SK-N-SH (cell line): ENCODE data around the gene HK3.

Experiments used
- EP300 ChIP-seq, 2 experiments: IDR thresholded peaks; 2 replicates each; pipeline versions ENCODE4 v1.4.0 to v1.6.1; 2012; ENCODE audit warnings: borderline replicate concordance in 1 of 2, low read depth in 1 of 2, low read length in 1 of 2
- JUND ChIP-seq: IDR thresholded peaks from 2 replicates; pipeline ENCODE4 v1.4.0; 2012
- MXI1 ChIP-seq: IDR thresholded peaks from 2 replicates; pipeline ENCODE4 v1.6.1; 2012; ENCODE audit warnings: mild to moderate bottlenecking, low read depth, low read length, improper control_type of control experiment
- POLR2AphosphoS5 ChIP-seq: IDR thresholded peaks from 2 replicates; pipeline ENCODE4 v1.6.1; 2012; ENCODE audit warnings: low read depth, low read length
- RAD21 ChIP-seq: IDR thresholded peaks from 2 replicates; pipeline ENCODE4 v1.6.1; 2012; ENCODE audit warnings: mild to moderate bottlenecking, low read length
- SIN3A ChIP-seq: IDR thresholded peaks from 2 replicates; pipeline ENCODE4 v1.6.1; 2012; ENCODE audit warnings: low read depth, mild to moderate bottlenecking, low read length, moderate library complexity, borderline replicate concordance
- SMC3 ChIP-seq: IDR thresholded peaks from 2 replicates; pipeline ENCODE4 v1.6.1; 2012; ENCODE audit warnings: low read depth, low read length, improper control_type of control experiment
- TF ChIP-seq, protein P1 (sequence below): fragments of 200-600 bp; sonication (generic); IDR thresholded peaks from 2 replicates; pipeline ENCODE4 v1.6.1; 2017; ENCODE audit warnings: antibody characterized with exemption, mild to moderate bottlenecking, moderate library complexity
- TF ChIP-seq, protein P2 (sequence below): IDR thresholded peaks from 2 replicates; pipeline ENCODE4 v1.4.0; 2012; ENCODE audit warnings: low read depth, borderline replicate concordance

DNA sequence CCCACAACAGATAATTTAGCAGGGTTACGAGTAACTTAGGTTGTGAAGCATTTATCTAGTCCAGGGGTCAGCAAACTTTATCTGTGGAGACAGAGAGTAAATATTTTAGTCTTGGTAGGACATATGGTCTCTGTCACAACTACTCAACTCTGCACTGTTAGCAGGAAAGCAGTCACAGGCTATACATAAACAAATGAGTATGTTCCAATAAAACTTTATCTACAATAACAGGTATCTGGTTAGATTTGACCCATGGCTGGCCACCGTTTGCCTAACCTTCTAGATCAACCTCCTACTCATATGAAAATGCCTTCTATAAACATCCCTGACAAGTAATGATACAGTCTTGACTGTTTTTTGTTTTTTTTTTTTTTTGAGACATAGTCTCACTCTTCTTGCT, 13.0 kb upstream of the HK3 start:
- TF ChIP-seq, protein P1, sequence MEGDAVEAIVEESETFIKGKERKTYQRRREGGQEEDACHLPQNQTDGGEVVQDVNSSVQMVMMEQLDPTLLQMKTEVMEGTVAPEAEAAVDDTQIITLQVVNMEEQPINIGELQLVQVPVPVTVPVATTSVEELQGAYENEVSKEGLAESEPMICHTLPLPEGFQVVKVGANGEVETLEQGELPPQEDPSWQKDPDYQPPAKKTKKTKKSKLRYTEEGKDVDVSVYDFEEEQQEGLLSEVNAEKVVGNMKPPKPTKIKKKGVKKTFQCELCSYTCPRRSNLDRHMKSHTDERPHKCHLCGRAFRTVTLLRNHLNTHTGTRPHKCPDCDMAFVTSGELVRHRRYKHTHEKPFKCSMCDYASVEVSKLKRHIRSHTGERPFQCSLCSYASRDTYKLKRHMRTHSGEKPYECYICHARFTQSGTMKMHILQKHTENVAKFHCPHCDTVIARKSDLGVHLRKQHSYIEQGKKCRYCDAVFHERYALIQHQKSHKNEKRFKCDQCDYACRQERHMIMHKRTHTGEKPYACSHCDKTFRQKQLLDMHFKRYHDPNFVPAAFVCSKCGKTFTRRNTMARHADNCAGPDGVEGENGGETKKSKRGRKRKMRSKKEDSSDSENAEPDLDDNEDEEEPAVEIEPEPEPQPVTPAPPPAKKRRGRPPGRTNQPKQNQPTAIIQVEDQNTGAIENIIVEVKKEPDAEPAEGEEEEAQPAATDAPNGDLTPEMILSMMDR: no peak
- TF ChIP-seq POLR2AphosphoS5 (no peak), JUND (no peak), MXI1 (no peak), SIN3A (no peak), SMC3 (no peak), RAD21 (no peak), EP300 (IDR thresholded peaks at IDR 0.05; ENCODE audit: borderline replicate concordance in 1 of 2, low read depth in 1 of 2, low read length in 1 of 2) (no peak)
- TF ChIP-seq, protein P2, sequence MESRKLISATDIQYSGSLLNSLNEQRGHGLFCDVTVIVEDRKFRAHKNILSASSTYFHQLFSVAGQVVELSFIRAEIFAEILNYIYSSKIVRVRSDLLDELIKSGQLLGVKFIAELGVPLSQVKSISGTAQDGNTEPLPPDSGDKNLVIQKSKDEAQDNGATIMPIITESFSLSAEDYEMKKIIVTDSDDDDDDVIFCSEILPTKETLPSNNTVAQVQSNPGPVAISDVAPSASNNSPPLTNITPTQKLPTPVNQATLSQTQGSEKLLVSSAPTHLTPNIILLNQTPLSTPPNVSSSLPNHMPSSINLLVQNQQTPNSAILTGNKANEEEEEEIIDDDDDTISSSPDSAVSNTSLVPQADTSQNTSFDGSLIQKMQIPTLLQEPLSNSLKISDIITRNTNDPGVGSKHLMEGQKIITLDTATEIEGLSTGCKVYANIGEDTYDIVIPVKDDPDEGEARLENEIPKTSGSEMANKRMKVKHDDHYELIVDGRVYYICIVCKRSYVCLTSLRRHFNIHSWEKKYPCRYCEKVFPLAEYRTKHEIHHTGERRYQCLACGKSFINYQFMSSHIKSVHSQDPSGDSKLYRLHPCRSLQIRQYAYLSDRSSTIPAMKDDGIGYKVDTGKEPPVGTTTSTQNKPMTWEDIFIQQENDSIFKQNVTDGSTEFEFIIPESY: no peak
